ENCODE results near the gene IGF1R. TPM values are rescaled to one million over a fixed set of nuclear protein-coding genes. Genes with fewer than 3 reads are reported as not detected.
"Not testable (repeated sequence)": the region's sequence is repeated elsewhere in the genome, so short reads cannot be mapped to it uniquely, and the experiment has no call there.

The IGF1R gene
- total RNA-seq, 1 experiment from 2014 or later = 0.56 TPM

DNA sequence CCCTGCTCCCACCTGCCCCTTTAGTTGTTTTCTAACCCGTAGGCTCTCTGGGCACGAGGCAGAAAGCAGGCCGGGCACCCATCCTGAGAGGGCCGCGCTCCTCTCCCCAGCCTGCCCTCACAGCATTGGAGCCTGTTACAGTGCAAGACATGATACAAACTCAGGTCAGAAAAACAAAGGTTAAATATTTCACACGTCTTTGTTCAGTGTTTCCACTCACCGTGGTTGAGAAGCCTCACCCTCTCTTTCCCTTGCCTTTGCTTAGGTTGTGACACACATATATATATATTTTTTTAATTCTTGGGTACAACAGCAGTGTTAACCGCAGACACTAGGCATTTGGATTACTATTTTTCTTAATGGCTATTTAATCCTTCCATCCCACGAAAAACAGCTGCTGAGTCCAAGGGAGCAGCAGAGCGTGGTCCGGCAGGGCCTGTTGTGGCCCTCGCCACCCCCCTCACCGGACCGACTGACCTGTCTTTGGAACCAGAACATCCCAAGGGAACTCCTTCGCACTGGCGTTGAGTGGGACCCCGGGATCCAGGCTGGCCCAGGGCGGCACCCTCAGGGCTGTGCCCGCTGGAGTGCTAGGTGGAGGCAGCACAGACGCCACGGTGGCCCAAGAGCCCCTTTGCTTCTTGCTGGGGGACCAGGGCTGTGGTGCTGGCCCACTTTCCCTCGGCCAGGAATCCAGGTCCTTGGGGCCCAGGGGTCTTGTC, 310.7 kb downstream of the IGF1R start:
- no peaks in the 10 kb centered on the region for H3K36me3 ChIP-seq (ENCODE audit: insufficient read depth, low read length)
- H3K4me1 ChIP-seq (ENCODE audit: low read length) = no peaks in the 10 kb centered on the region
- H3K27me3 ChIP-seq (ENCODE audit: low read length) = no peaks in the 10 kb centered on the region
- no peak for DNase-seq
- no peak overlapping the region for H3K27ac ChIP-seq (ENCODE audit: low read length)
- no peaks in the 10 kb centered on the region for H4K20me1 ChIP-seq (ENCODE audit: insufficient read depth, low read depth, low read length)
- H3K4me2 ChIP-seq (ENCODE audit: low read depth, low read length, poor library complexity, severe bottlenecking) = no peak overlapping the region
- no peaks in the 10 kb centered on the region for H3K79me2 ChIP-seq (ENCODE audit: low read length)
- H3K4me3 ChIP-seq (ENCODE audit: low read length) = no peak overlapping the region
- H3K9me3 ChIP-seq (ENCODE audit: low read length) = no peaks in the 10 kb centered on the region; the same call in 1 of the 2 replicates
- no peak overlapping the region for H2AFZ ChIP-seq (ENCODE audit: low read length)
- H3K9me2 ChIP-seq (replicated peaks; ENCODE audit: insufficient read depth, low read length) = no peaks in the 10 kb centered on the region
- no peak overlapping the region for H3K9ac ChIP-seq (ENCODE audit: low read length)

DNA sequence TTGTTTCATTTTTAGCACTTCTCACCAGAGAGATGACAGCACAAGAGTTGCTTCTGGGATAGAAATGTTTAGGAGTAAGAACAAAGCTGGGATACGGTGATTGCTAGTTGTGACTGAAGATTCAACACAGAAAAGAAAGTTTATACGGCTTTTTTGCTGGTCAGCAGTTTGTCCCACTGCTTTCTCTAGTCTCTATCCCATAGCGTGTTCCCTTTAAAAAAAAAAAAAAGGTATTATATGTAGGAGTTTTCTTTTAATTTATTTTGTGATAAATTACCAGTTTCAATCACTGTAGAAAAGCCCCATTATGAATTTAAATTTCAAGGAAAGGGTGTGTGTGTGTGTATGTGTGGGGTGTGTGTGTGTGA, 311.3 kb downstream of the IGF1R start:
- no peak overlapping the region for H3K4me3 ChIP-seq (ENCODE audit: low read length)
- DNase-seq = no peak
- no peaks in the 10 kb centered on the region for H3K4me1 ChIP-seq (ENCODE audit: low read length)
- H3K9me2 ChIP-seq (replicated peaks; ENCODE audit: insufficient read depth, low read length) = no peaks in the 10 kb centered on the region
- H3K27me3 ChIP-seq (ENCODE audit: low read length) = no peaks in the 10 kb centered on the region
- no peaks in the 10 kb centered on the region for H4K20me1 ChIP-seq (ENCODE audit: insufficient read depth, low read depth, low read length)
- H3K4me2 ChIP-seq (ENCODE audit: low read depth, low read length, poor library complexity, severe bottlenecking) = no peak overlapping the region
- H3K9ac ChIP-seq (ENCODE audit: low read length) = no peak overlapping the region
- no peaks in the 10 kb centered on the region for H3K79me2 ChIP-seq (ENCODE audit: low read length)
- H3K27ac ChIP-seq (ENCODE audit: low read length) = no peak overlapping the region
- H2AFZ ChIP-seq (ENCODE audit: low read length) = no peak overlapping the region
- no peaks in the 10 kb centered on the region for H3K36me3 ChIP-seq (ENCODE audit: insufficient read depth, low read length)
- H3K9me3 ChIP-seq (ENCODE audit: low read length) = no peaks in the 10 kb centered on the region; the same call in 1 of the 2 replicates

DNA sequence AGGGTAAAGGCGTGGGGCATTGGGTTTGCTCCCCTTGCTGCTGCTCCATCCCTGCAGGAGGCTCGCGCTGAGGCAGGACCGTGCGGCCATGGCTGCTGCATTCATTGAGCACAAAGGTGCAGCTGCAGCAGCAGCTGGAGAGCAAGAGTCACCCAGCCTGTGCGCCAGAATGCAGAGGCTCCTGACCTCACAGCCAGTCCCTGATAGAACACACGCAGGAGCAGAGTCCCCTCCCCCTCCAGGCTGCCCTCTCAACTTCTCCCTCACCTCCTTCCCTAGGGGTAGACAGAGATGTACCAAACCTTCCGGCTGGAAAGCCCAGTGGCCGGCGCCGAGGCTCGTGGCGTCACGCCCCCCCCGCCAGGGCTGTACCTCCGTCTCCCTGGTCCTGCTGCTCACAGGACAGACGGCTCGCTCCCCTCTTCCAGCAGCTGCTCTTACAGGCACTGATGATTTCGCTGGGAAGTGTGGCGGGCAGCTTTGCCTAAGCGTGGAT, 312.3 kb downstream of the IGF1R start:
- no peak overlapping the region for H3K27ac ChIP-seq (ENCODE audit: low read length)
- no peaks in the 10 kb centered on the region for H4K20me1 ChIP-seq (ENCODE audit: insufficient read depth, low read depth, low read length)
- no peaks in the 10 kb centered on the region for H3K9me2 ChIP-seq (replicated peaks; ENCODE audit: insufficient read depth, low read length)
- H2AFZ ChIP-seq (ENCODE audit: low read length) = no peak overlapping the region
- H3K27me3 ChIP-seq (ENCODE audit: low read length) = no peaks in the 10 kb centered on the region
- H3K4me3 ChIP-seq (ENCODE audit: low read length) = no peak overlapping the region
- DNase-seq = no peak
- H3K4me1 ChIP-seq (ENCODE audit: low read length) = no peaks in the 10 kb centered on the region
- no peaks in the 10 kb centered on the region; the same call in 1 of the 2 replicates for H3K9me3 ChIP-seq (ENCODE audit: low read length)
- no peaks in the 10 kb centered on the region for H3K79me2 ChIP-seq (ENCODE audit: low read length)
- H3K4me2 ChIP-seq (ENCODE audit: low read depth, low read length, poor library complexity, severe bottlenecking) = no peak overlapping the region
- H3K9ac ChIP-seq (ENCODE audit: low read length) = no peak overlapping the region
- H3K36me3 ChIP-seq (ENCODE audit: insufficient read depth, low read length) = no peaks in the 10 kb centered on the region

DNA sequence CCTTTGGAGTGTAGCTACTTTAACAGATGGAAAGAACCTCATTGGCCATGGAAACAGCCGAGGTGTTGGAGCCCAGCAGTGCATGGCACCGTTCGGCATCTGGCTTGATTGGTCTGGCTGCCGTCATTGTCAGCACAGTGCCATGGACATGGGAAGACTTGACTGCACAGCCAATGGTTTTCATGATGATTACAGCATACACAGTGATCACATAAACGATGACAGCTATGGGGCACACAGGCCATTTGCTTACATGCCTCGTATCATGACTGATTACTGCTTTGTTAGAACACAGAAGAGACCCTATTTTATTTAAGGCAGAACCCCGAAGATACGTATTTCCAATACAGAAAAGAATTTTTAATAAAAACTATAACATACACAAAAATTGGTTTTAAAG, 315.1 kb downstream of the IGF1R start:
- Histone ChIP-seq H4K20me1 (ENCODE audit: insufficient read depth, low read depth, low read length) (no peaks in the 10 kb centered on the region), H3K4me1 (ENCODE audit: low read length) (no peaks in the 10 kb centered on the region), H3K36me3 (ENCODE audit: insufficient read depth, low read length) (no peaks in the 10 kb centered on the region), H3K4me3 (ENCODE audit: low read length) (no peak overlapping the region), H3K9me3 (ENCODE audit: low read length) (no peaks in the 10 kb centered on the region; the same call in 1 of the 2 replicates), H3K4me2 (ENCODE audit: low read depth, low read length, poor library complexity, severe bottlenecking) (no peak overlapping the region), H3K27me3 (ENCODE audit: low read length) (no peaks in the 10 kb centered on the region), H3K79me2 (ENCODE audit: low read length) (no peaks in the 10 kb centered on the region), H2AFZ (ENCODE audit: low read length) (no peak overlapping the region), H3K9ac (ENCODE audit: low read length) (no peak overlapping the region), H3K27ac (ENCODE audit: low read length) (no peak overlapping the region), H3K9me2 (replicated peaks; ENCODE audit: insufficient read depth, low read length) (no peaks in the 10 kb centered on the region)
- no peak for DNase-seq

DNA sequence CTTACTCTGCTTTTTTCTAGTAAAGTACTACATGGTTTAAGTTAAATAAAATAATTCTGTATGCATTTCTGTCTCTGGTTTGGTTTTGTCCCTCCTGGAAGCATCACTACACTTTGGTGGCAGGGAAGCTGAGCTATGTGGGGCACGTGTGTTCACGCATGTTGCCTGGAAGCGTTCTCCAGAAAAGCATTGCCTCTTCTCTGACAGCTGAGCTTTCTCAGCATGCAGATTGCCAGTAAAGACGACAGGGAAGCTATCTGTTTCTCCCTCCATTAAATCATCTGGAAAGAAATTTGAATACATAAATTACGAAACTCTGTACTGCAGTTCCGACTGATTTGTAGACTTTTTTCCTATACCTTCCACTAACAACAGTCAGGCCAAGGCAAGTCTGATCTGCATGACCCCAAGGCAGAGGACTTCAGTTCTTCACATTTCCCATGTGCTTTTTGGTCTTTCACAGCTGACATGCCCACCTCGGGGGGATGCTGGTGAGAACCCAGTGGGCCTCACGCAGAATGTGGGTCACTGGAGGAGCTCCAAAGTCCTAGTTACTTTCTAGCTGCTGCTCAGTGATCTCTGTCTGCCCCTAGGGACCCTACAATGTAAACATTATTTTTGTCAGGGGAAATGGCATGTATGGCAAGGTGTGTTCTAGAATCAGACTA, 316.3 kb downstream of the IGF1R start:
- Histone ChIP-seq H3K4me3 (ENCODE audit: low read length) (no peak overlapping the region), H3K9ac (ENCODE audit: low read length) (no peak overlapping the region), H4K20me1 (ENCODE audit: insufficient read depth, low read depth, low read length) (no peaks in the 10 kb centered on the region), H3K4me1 (ENCODE audit: low read length) (no peaks in the 10 kb centered on the region), H3K4me2 (ENCODE audit: low read depth, low read length, poor library complexity, severe bottlenecking) (no peak overlapping the region), H3K9me3 (ENCODE audit: low read length) (no peaks in the 10 kb centered on the region; the same call in 1 of the 2 replicates), H3K27me3 (ENCODE audit: low read length) (no peaks in the 10 kb centered on the region), H3K27ac (ENCODE audit: low read length) (no peak overlapping the region), H3K79me2 (ENCODE audit: low read length) (no peaks in the 10 kb centered on the region), H3K9me2 (replicated peaks; ENCODE audit: insufficient read depth, low read length) (no peaks in the 10 kb centered on the region), H3K36me3 (ENCODE audit: insufficient read depth, low read length) (no peaks in the 10 kb centered on the region), H2AFZ (ENCODE audit: low read length) (no peak overlapping the region)
- DNase-seq = no peak

DNA sequence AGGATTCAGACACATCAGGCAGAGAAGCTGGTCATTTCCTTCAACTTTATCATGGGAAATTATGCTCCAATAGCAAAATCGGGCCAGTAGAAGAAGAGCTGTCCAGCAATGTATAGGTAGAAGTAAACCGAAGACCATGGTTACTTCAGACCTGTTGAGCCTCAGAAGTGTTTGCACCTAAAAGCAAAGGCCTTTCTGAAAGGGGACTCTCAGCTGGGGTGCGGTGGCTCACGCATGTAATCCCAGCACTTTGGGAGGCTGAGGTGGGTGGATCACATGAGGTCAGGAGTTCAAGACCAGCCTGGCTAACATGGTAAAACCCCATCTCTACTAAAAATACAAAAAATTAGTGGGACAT, 316.8 kb downstream of the IGF1R start:
- H2AFZ ChIP-seq (ENCODE audit: low read length); H3K36me3 ChIP-seq (ENCODE audit: insufficient read depth, low read length); H3K4me3 ChIP-seq (ENCODE audit: low read length); DNase-seq; H3K9ac ChIP-seq (ENCODE audit: low read length); H3K79me2 ChIP-seq (ENCODE audit: low read length); H3K9me2 ChIP-seq (replicated peaks; ENCODE audit: insufficient read depth, low read length); H4K20me1 ChIP-seq (ENCODE audit: insufficient read depth, low read depth, low read length); H3K4me2 ChIP-seq (ENCODE audit: low read depth, low read length, poor library complexity, severe bottlenecking); H3K9me3 ChIP-seq (ENCODE audit: low read length); H3K4me1 ChIP-seq (ENCODE audit: low read length); H3K27me3 ChIP-seq (ENCODE audit: low read length); H3K27ac ChIP-seq (ENCODE audit: low read length): not testable (repeated sequence)

DNA sequence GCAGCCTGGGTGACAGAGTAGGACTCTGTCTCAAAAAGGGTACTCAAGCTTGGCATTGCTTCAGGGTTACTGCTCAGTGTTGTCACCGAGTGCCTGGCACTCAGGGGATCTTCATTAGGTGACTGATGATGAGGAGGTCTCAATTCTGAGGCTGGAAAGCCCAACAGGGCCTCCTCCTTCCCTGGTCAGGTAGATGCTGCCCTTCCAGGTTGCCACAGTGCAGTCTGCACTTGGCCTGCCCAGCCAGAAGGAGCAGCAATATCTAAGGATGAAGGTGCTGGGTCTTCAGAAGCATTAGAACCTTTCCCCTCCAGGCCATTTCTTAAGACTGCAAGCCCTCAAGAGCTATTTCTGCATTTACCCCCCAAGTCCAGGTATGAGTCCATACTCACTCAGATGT, 317.3 kb downstream of the IGF1R start:
- H4K20me1 ChIP-seq (ENCODE audit: insufficient read depth, low read depth, low read length) = no peaks in the 10 kb centered on the region
- no peak overlapping the region for H2AFZ ChIP-seq (ENCODE audit: low read length)
- no peak overlapping the region for H3K4me2 ChIP-seq (ENCODE audit: low read depth, low read length, poor library complexity, severe bottlenecking)
- H3K36me3 ChIP-seq (ENCODE audit: insufficient read depth, low read length) = no peaks in the 10 kb centered on the region
- H3K9ac ChIP-seq (ENCODE audit: low read length) = no peak overlapping the region
- H3K27me3 ChIP-seq (ENCODE audit: low read length) = no peaks in the 10 kb centered on the region
- no peaks in the 10 kb centered on the region for H3K9me2 ChIP-seq (replicated peaks; ENCODE audit: insufficient read depth, low read length)
- no peak for DNase-seq
- no peaks in the 10 kb centered on the region for H3K4me1 ChIP-seq (ENCODE audit: low read length)
- no peaks in the 10 kb centered on the region; the same call in 1 of the 2 replicates for H3K9me3 ChIP-seq (ENCODE audit: low read length)
- H3K27ac ChIP-seq (ENCODE audit: low read length) = no peak overlapping the region
- H3K79me2 ChIP-seq (ENCODE audit: low read length) = no peaks in the 10 kb centered on the region
- H3K4me3 ChIP-seq (ENCODE audit: low read length) = no peak overlapping the region

DNA sequence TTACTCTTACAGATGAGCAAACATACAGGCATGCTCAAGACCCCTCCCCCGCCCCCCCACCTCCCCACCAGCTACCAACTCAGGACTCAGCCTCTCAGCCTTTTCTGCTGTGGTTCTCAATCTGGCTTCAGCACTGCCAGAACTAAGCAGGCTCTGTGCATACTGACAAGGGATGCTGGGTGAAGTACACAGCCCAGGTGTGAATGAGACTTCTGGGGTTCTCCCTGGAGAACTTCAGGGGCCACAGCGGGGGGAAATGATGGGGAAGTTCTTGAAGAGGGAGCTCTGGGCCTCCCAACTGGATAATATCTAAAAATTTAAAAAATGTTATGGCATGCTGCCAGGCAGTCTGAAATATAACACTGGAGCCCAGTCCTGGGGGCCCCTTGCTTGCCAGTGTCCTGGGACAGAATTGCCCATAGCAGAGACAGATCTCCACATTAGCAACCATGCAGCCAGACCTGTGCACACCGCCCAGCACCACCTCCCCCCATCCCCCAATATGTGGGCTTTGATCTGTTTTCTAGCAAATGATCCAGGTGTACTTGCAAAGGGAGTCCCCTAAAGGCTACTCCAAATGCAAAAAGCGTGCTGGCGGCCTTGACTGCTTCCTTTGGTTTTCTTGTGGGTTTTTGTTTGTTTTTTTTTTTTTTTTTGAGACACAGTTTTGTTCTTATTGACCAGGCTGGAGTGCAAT, 317.9 kb downstream of the IGF1R start:
- no peaks in the 10 kb centered on the region for H4K20me1 ChIP-seq (ENCODE audit: insufficient read depth, low read depth, low read length)
- no peak for DNase-seq
- H2AFZ ChIP-seq (ENCODE audit: low read length) = no peak overlapping the region
- H3K79me2 ChIP-seq (ENCODE audit: low read length) = no peaks in the 10 kb centered on the region
- H3K9ac ChIP-seq (ENCODE audit: low read length) = no peak overlapping the region
- no peak overlapping the region for H3K27ac ChIP-seq (ENCODE audit: low read length)
- no peaks in the 10 kb centered on the region; the same call in 1 of the 2 replicates for H3K9me3 ChIP-seq (ENCODE audit: low read length)
- H3K36me3 ChIP-seq (ENCODE audit: insufficient read depth, low read length) = no peaks in the 10 kb centered on the region
- no peak overlapping the region for H3K4me2 ChIP-seq (ENCODE audit: low read depth, low read length, poor library complexity, severe bottlenecking)
- no peaks in the 10 kb centered on the region for H3K4me1 ChIP-seq (ENCODE audit: low read length)
- no peak overlapping the region for H3K4me3 ChIP-seq (ENCODE audit: low read length)
- no peaks in the 10 kb centered on the region for H3K27me3 ChIP-seq (ENCODE audit: low read length)
- no peaks in the 10 kb centered on the region for H3K9me2 ChIP-seq (replicated peaks; ENCODE audit: insufficient read depth, low read length)

Data from Karpas-422 (cell line).